H1 (cell line): ENCODE results near the gene HDAC2. TPM values are rescaled to one million over a fixed set of nuclear protein-coding genes. Genes with fewer than 3 reads are reported as not detected.

ENCODE experiments used
- CTCF ChIA-PET: fragments of 300-600 bp; sonication (Branson Sonifier 250); formaldehyde crosslinking; loops from one replicate; lab custom pipeline; 2021; ENCODE audit not compliant: partially characterized antibody; lab: Charles Lee
- POLR2A ChIA-PET: fragments of 300-600 bp; sonication (Branson Sonifier 250); formaldehyde crosslinking; loops from one replicate; lab custom pipeline; 2021; ENCODE audit warnings: inconsistent platforms; ENCODE audit not compliant: partially characterized antibody; lab: Charles Lee
- DNase-seq, 2 experiments: peaks; one replicate each; pipeline versions ENCODE4 v3.0.0 to v3.0.0-alpha.2; 2010 to 2022; ENCODE audit warnings: low spot score in 2 of 2, low read depth in 1 of 2, mixed read lengths in 1 of 2
- FAIRE-seq: peaks from 2 replicates; lab custom pipeline; 2011; peaks lifted over from hg19 to GRCh38; lab: Jason Lieb, UNC
- H2AFZ ChIP-seq: 2 replicates; pipeline ENCODE4 v1.8.1; 2012; ENCODE audit warnings: low read length, inconsistent platforms
- H2AK5ac ChIP-seq: 2 replicates; pipeline ENCODE4 v1.6.1; 2013; ENCODE audit warnings: low read depth, low read length
- H2BK120ac ChIP-seq: replicated peaks from 2 replicates; pipeline ENCODE3; 2013; ENCODE audit warnings: low read depth, low read length, inconsistent platforms
- H2BK12ac ChIP-seq: 2 replicates; pipeline ENCODE4 v1.6.1; 2013; ENCODE audit warnings: low read depth, low read length
- H2BK15ac ChIP-seq: 2 replicates; pipeline ENCODE4 v1.6.1; 2013; ENCODE audit warnings: low read length
- H2BK20ac ChIP-seq: 2 replicates; pipeline ENCODE4 v1.6.1; 2013; ENCODE audit warnings: low read length
- H2BK5ac ChIP-seq: 2 replicates; pipeline ENCODE4 v1.6.1; 2013; ENCODE audit warnings: low read depth, low read length
- H3K14ac ChIP-seq: 2 replicates; pipeline ENCODE4 v1.6.1; 2013; ENCODE audit warnings: inconsistent platforms; ENCODE audit not compliant: insufficient read length
- H3K18ac ChIP-seq: 2 replicates; pipeline ENCODE4 v1.6.1; 2013; ENCODE audit warnings: low read length; ENCODE audit errors: extremely low read depth
- H3K23ac ChIP-seq: 2 replicates; pipeline ENCODE4 v1.6.1; 2013; ENCODE audit warnings: inconsistent platforms; ENCODE audit not compliant: insufficient read length
- H3K23me2 ChIP-seq: 2 replicates; pipeline ENCODE4 v1.6.1; 2013; ENCODE audit warnings: low read depth, low read length
- H3K27ac ChIP-seq: 2 replicates; pipeline ENCODE4 v1.6.1; 2011; ENCODE audit warnings: low read depth, low read length, inconsistent platforms
- H3K27me3 ChIP-seq, 4 experiments: replicated peaks in 1 of 4; 1 replicate in 1 of 4; 2 replicates in 3 of 4; pipeline versions ENCODE4 v1.6.1 to v1.8.1; 2011 to 2013; ENCODE audit warnings: low read length in 3 of 4, mild to moderate bottlenecking in 3 of 4, inconsistent platforms in 2 of 4, mixed read lengths in 2 of 4, moderate library complexity in 1 of 4; ENCODE audit not compliant: control insufficient read depth in 3 of 4, insufficient read depth in 3 of 4; ENCODE audit errors: extremely low read depth in 1 of 4
- H3K36me3 ChIP-seq, 4 experiments: 2 replicates each; pipeline versions ENCODE4 v1.6.1 to v1.8.1; 2011 to 2013; ENCODE audit warnings: mild to moderate bottlenecking in 4 of 4, low read length in 3 of 4, moderate library complexity in 2 of 4, control low read depth in 1 of 4, inconsistent platforms in 1 of 4; ENCODE audit not compliant: insufficient read depth in 4 of 4, control insufficient read depth in 2 of 4
- H3K4ac ChIP-seq: replicated peaks from 2 replicates; pipeline ENCODE3; 2013; ENCODE audit warnings: low read length, low read depth, mixed read lengths, inconsistent platforms; ENCODE audit not compliant: insufficient read length
- H3K4me1 ChIP-seq, 4 experiments: replicated peaks in 1 of 4; 1 replicate in 1 of 4; 2 replicates in 3 of 4; pipeline versions ENCODE4 v1.6.1 to v1.8.1; 2011 to 2013; ENCODE audit warnings: low read length in 3 of 4, inconsistent platforms in 2 of 4, mixed read lengths in 1 of 4; ENCODE audit not compliant: insufficient read depth in 4 of 4, control insufficient read depth in 3 of 4
- H3K4me2 ChIP-seq, 2 experiments: 2 replicates each; pipeline versions ENCODE4 v1.6.1 to v1.8.1; 2011 to 2013; ENCODE audit warnings: low read depth in 2 of 2, low read length in 2 of 2, control low read depth in 1 of 2, inconsistent platforms in 1 of 2, mild to moderate bottlenecking in 1 of 2; ENCODE audit not compliant: insufficient read depth in 1 of 2
- H3K4me3 ChIP-seq, 4 experiments: fragments of 200-600, 300-600 bp in 1 of 4; sonication (generic), shearing (Covaris generic), sonication (Bioruptor Twin) in 1 of 4; 2 replicates each; pipeline versions ENCODE4 v1.5.1 to v1.8.1; 2011 to 2016; ENCODE audit warnings: low read length in 4 of 4, low read depth in 3 of 4, control low read depth in 2 of 4, inconsistent platforms in 2 of 4, mild to moderate bottlenecking in 2 of 4, mixed read lengths in 1 of 4, moderate library complexity in 1 of 4; ENCODE audit not compliant: insufficient read depth in 2 of 4; ENCODE audit errors: extremely low read depth in 1 of 4
- H3K56ac ChIP-seq: replicated peaks from 2 replicates; pipeline ENCODE3; 2013; ENCODE audit warnings: low read depth, mild to moderate bottlenecking, mixed read lengths, low read length, inconsistent platforms; ENCODE audit not compliant: insufficient read length
- H3K79me1 ChIP-seq: 2 replicates; pipeline ENCODE4 v1.6.1; 2013; ENCODE audit warnings: low read depth, low read length, control low read depth
- H3K79me2 ChIP-seq, 2 experiments: 2 replicates each; pipeline versions ENCODE4 v1.6.1 to v1.8.1; 2012 to 2013; ENCODE audit warnings: low read length in 2 of 2, mild to moderate bottlenecking in 2 of 2, inconsistent platforms in 1 of 2; ENCODE audit not compliant: insufficient read depth in 2 of 2, control insufficient read depth in 1 of 2
- H3K9ac ChIP-seq, 4 experiments: replicated peaks in 1 of 4; 1 replicate in 1 of 4; 2 replicates in 3 of 4; pipeline versions ENCODE4 v1.6.1 to v1.8.1; 2011 to 2013; ENCODE audit warnings: low read depth in 3 of 4, low read length in 3 of 4, control low read depth in 2 of 4, mild to moderate bottlenecking in 2 of 4, moderate library complexity in 2 of 4, inconsistent platforms in 1 of 4; ENCODE audit errors: extremely low read depth in 1 of 4
- H3K9me3 ChIP-seq, 2 experiments: 2 replicates each; pipeline versions ENCODE4 v1.6.1 to v1.8.1; 2012 to 2013; ENCODE audit warnings: mild to moderate bottlenecking in 2 of 2, moderate library complexity in 2 of 2, control low read depth in 1 of 2, inconsistent platforms in 1 of 2, low read depth in 1 of 2, low read length in 1 of 2, mixed read lengths in 1 of 2; ENCODE audit not compliant: insufficient read depth in 2 of 2
- H4K20me1 ChIP-seq, 2 experiments: replicated peaks in 1 of 2; 2 replicates each; pipeline versions ENCODE3 to v1.8.1; 2011 to 2013; ENCODE audit warnings: inconsistent platforms in 2 of 2, low read length in 2 of 2, mild to moderate bottlenecking in 1 of 2; ENCODE audit not compliant: insufficient read depth in 2 of 2, control insufficient read depth in 1 of 2
- H4K5ac ChIP-seq: 2 replicates; pipeline ENCODE4 v1.6.1; 2013; ENCODE audit warnings: low read length, low read depth, mixed read lengths, inconsistent platforms; ENCODE audit not compliant: insufficient read length
- H4K8ac ChIP-seq: 2 replicates; pipeline ENCODE4 v1.8.0; 2013; ENCODE audit warnings: mild to moderate bottlenecking, moderate library complexity, low read length, inconsistent platforms; ENCODE audit not compliant: insufficient read depth; ENCODE audit errors: extremely low read depth
- H4K91ac ChIP-seq: replicated peaks from 2 replicates; pipeline ENCODE3; 2013; ENCODE audit warnings: low read length, mixed read lengths, inconsistent platforms; ENCODE audit not compliant: insufficient read length
- CHD2 ChIP-seq: IDR thresholded peaks from 2 replicates; pipeline ENCODE4 v1.6.1; 2012; ENCODE audit warnings: low read length, improper control_type of control experiment
- E2F6 ChIP-seq: IDR thresholded peaks from 2 replicates; pipeline ENCODE4 v1.6.1; 2012; ENCODE audit warnings: inconsistent platforms
- PHF8 ChIP-seq: fragments of 200-600 bp; sonication (generic); conservative IDR thresholded peaks from 2 replicates; pipeline ENCODE4 v1.7.1; 2012; ENCODE audit warnings: low read depth, mild to moderate bottlenecking, inconsistent platforms, low read length, moderate library complexity
- POLR2AphosphoS5 ChIP-seq: IDR thresholded peaks from 2 replicates; pipeline ENCODE4 v1.6.1; 2011; ENCODE audit warnings: low read depth, low read length
- WGBS, 2 experiments: shearing (Covaris generic) in 1 of 2; methylation state at CpG; one replicate each; pipeline versions ENCODE4 v1.1.6 to v1.1.7; 2013 to 2015; ENCODE audit warnings: low lambda C conversion rate in 2 of 2, mixed read lengths in 2 of 2, inconsistent platforms in 1 of 2, low coverage in 1 of 2, missing lambda C conversion rate in 1 of 2; ENCODE audit not compliant: insufficient replicate concordance in 2 of 2, insufficient coverage in 1 of 2, insufficient read length in 1 of 2; ENCODE audit errors: extremely low coverage in 1 of 2, missing lambda C conversion rate in 1 of 2; 5-methylcytosine and 5-hydroxymethylcytosine counted together
- polyA plus RNA-seq, 7 experiments: library from polyadenylated mRNA; depleted of rRNA in 3 of 7; stranded (reverse) in 5 of 7; unstranded in 2 of 7; fragments of >200 nt in 5 of 7; fragments of 200-250 nt in 2 of 7; gene quantifications; 1 replicate in 5 of 7; 2 replicates in 1 of 7; 4 replicates in 1 of 7; pipeline versions ENCODE4 v1.2.1 to v1.2.3, GENCODE V29; 2011 to 2013; ENCODE audit warnings: missing spikeins in 2 of 7, mixed read lengths in 2 of 7
- total RNA-seq: library from RNA; stranded (reverse); fragmentation: NEBNext Ultra II Directional; extraction: Animal tissue kit (Norgen Biotek cat#: 25700); gene quantifications from 2 replicates; pipeline ENCODE4 v1.2.1, GENCODE V29; 2021

Gene HDAC2
- total and polyA plus RNA-seq, 2 of the 8 experiments (the other 6 are each of a cell fraction or from before 2014, with no cell fraction given), result 323 to 374 TPM

GRCh38 chr6:113949499-113949898 lies 21.4 kb downstream of the HDAC2 start:
- Histone ChIP-seq H2AK5ac (no peak overlapping the region), H3K79me2 (peaks cover 0 to 29% of the 10 kb centered on the region in 2 experiments; a peak in 2 of 4 replicates), H3K4me1 (no peaks in the 10 kb centered on the region), H2AFZ (no peak overlapping the region), H3K9me3 (no peaks in the 10 kb centered on the region), H3K18ac (no peak overlapping the region), H4K8ac (no peak overlapping the region), H2BK120ac (no peak overlapping the region), H4K91ac (no peak overlapping the region), H3K27me3 (no peaks in the 10 kb centered on the region), H3K14ac (no peak overlapping the region), H2BK20ac (no peak overlapping the region), H3K23me2 (no peaks in the 10 kb centered on the region), H3K56ac (no peak overlapping the region), H2BK12ac (no peak overlapping the region), H3K9ac (no peak overlapping the region), H3K23ac (no peak overlapping the region), H3K4ac (no peak overlapping the region), H2BK15ac (no peak overlapping the region), H3K4me2 (no peak overlapping the region), H3K36me3 (peaks cover 7 to 92% (median 52%) of the 10 kb centered on the region in 4 experiments; a peak in 6 of 8 replicates), H3K79me1 (no peaks in the 10 kb centered on the region), H2BK5ac (no peak overlapping the region), H4K20me1 (peaks cover 0 to 2% of the 10 kb centered on the region in 2 experiments), H4K5ac (no peak overlapping the region), H3K27ac (no peak overlapping the region), H3K4me3 (no peak overlapping the region)
- FAIRE-seq, result no peak
- 94% methylated on average over 8 of the region's 8 CpGs; no CpG with 5 or more reads in 1 of the 2 experiments for WGBS, 2 experiments
- ChIA-PET CTCF (interaction anchor here (1.2 kb wide), 1 partner anchor 12 kb away, joined by 3 read pairs; no protein-coding TSS in a partner anchor), POLR2A (interaction anchor here (0.7 to 6.1 kb wide), 5 partner anchors 9 to 246 kb away, joined by 3 to 26 read pairs (median 5); partner anchors contain the start of gene HDAC2)
- DNase-seq, result no peak
- no peak for TF ChIP-seq CHD2
- TF ChIP-seq E2F6, result no peak
- no peak for TF ChIP-seq PHF8
- TF ChIP-seq POLR2AphosphoS5, result 0 out of 2 replicates have a peak, but pooled peaks have one; percentile 49
